HEK293 (cell line): Measurements from ENCODE around the gene PC.

Source experiments
- CTCF ChIA-PET: fragments of 350-600 bp; formaldehyde crosslinking; extraction: SDS; loops from one replicate; lab custom pipeline; 2021; ENCODE audit warnings: antibody characterized with exemption; lab: Yijun Ruan, JAX
- POLR2A ChIA-PET: fragments of 300-600 bp; formaldehyde crosslinking; extraction: SDS; loops from one replicate; lab custom pipeline; 2020; ENCODE audit warnings: antibody characterized with exemption, inconsistent platforms; lab: Yijun Ruan, JAX
- H3K27ac ChIP-seq: fragments of 200-500 bp; sonication (Bioruptor generic); 2 replicates; pipeline ENCODE4 v1.5.1; 2014; ENCODE audit warnings: low read depth, low read length, control low read depth, inconsistent platforms; ENCODE audit errors: extremely low read depth
- H3K36me3 ChIP-seq, 2 experiments: fragments of 200-500 bp in 1 of 2; sonication (Bioruptor generic) in 1 of 2; 1 replicate in 1 of 2; 2 replicates in 1 of 2; pipeline ENCODE4 v1.5.1; 2014 to 2017; ENCODE audit warnings: inconsistent platforms in 2 of 2, low read length in 2 of 2; ENCODE audit not compliant: control insufficient read depth in 2 of 2, insufficient read depth in 1 of 2
- H3K4me1 ChIP-seq: fragments of 200-500 bp; sonication (Bioruptor generic); 2 replicates; pipeline ENCODE4 v1.5.1; 2014; ENCODE audit warnings: mild to moderate bottlenecking, low read length, inconsistent platforms; ENCODE audit not compliant: control insufficient read depth, insufficient read depth
- H3K4me3 ChIP-seq: 2 replicates; pipeline ENCODE4 v1.5.1; 2011; ENCODE audit warnings: low read depth, mild to moderate bottlenecking, control low read depth, low read length, moderate library complexity
- H3K9me3 ChIP-seq: fragments of 200-500 bp; sonication (Bioruptor generic); 2 replicates; pipeline ENCODE4 v1.5.1; 2014; ENCODE audit warnings: low read depth, low read length, inconsistent platforms; ENCODE audit not compliant: control insufficient read depth, insufficient read depth
- BCL6B ChIP-seq: fragments of 450-650 bp; formaldehyde crosslinking; IDR thresholded peaks from 2 replicates; pipeline ENCODE4 v1.5.1; 2017; ENCODE audit warnings: missing biosample characterization, missing genetic modification characterization
- GLIS1 ChIP-seq: fragments of 450-650 bp; formaldehyde crosslinking; IDR thresholded peaks from 2 replicates; pipeline ENCODE4 v1.5.1; 2016; ENCODE audit warnings: missing biosample characterization, missing genetic modification characterization
- IKZF3 ChIP-seq: fragments of 450-650 bp; IDR thresholded peaks from 2 replicates; pipeline ENCODE4 v1.5.0; 2018; ENCODE audit warnings: missing biosample characterization, mild to moderate bottlenecking, missing genetic modification characterization, moderate library complexity
- KLF1 ChIP-seq: fragments of 450-650 bp; formaldehyde crosslinking; IDR thresholded peaks from 2 replicates; pipeline ENCODE4 v1.5.1; 2016; ENCODE audit warnings: missing biosample characterization, missing genetic modification characterization
- KLF16 ChIP-seq: fragments of 450-650 bp; formaldehyde crosslinking; IDR thresholded peaks from 2 replicates; pipeline ENCODE4 v1.5.1; 2017; ENCODE audit warnings: missing biosample characterization, missing genetic modification characterization
- OSR2 ChIP-seq: fragments of 450-650 bp; formaldehyde crosslinking; IDR thresholded peaks from 2 replicates; pipeline ENCODE4 v1.5.1; 2016; ENCODE audit warnings: missing biosample characterization, missing genetic modification characterization
- PATZ1 ChIP-seq: fragments of 450-650 bp; formaldehyde crosslinking; IDR thresholded peaks from 2 replicates; pipeline ENCODE4 v1.5.1; 2016; ENCODE audit warnings: missing biosample characterization, missing genetic modification characterization
- SP2 ChIP-seq: fragments of 450-650 bp; formaldehyde crosslinking; IDR thresholded peaks from 2 replicates; pipeline ENCODE4 v1.5.1; 2016; ENCODE audit warnings: missing biosample characterization, missing genetic modification characterization
- SP7 ChIP-seq: fragments of 450-650 bp; formaldehyde crosslinking; IDR thresholded peaks from 2 replicates; pipeline ENCODE4 v1.5.1; 2016; ENCODE audit warnings: missing biosample characterization, missing genetic modification characterization
- ZBTB26 ChIP-seq: fragments of 450-650 bp; formaldehyde crosslinking; optimal IDR thresholded peaks from 2 replicates; pipeline ENCODE3; 2016; ENCODE audit warnings: missing biosample characterization, mild to moderate bottlenecking, missing genetic modification characterization
- ZFP41 ChIP-seq: fragments of 450-650 bp; formaldehyde crosslinking; IDR thresholded peaks from 2 replicates; pipeline ENCODE4 v1.5.1; 2016; ENCODE audit warnings: missing biosample characterization, missing genetic modification characterization, borderline replicate concordance
- ZNF16 ChIP-seq: fragments of 450-650 bp; formaldehyde crosslinking; IDR thresholded peaks from 2 replicates; pipeline ENCODE4 v1.5.1; 2016; ENCODE audit warnings: low read depth, missing biosample characterization, missing genetic modification characterization
- ZNF175 ChIP-seq: fragments of 450-650 bp; formaldehyde crosslinking; IDR thresholded peaks from 2 replicates; pipeline ENCODE4 v1.5.1; 2016; ENCODE audit warnings: missing biosample characterization, missing genetic modification characterization
- ZNF18 ChIP-seq: fragments of 450-650 bp; formaldehyde crosslinking; IDR thresholded peaks from 2 replicates; pipeline ENCODE4 v1.5.1; 2016; ENCODE audit warnings: missing biosample characterization, missing genetic modification characterization
- ZNF248 ChIP-seq: fragments of 450-650 bp; formaldehyde crosslinking; IDR thresholded peaks from 2 replicates; pipeline ENCODE4 v1.5.1; 2017; ENCODE audit warnings: missing biosample characterization, missing genetic modification characterization
- ZNF37A ChIP-seq: fragments of 450-650 bp; IDR thresholded peaks from 2 replicates; pipeline ENCODE4 v1.5.1; 2018; ENCODE audit warnings: missing biosample characterization, missing genetic modification characterization
- ZSCAN18 ChIP-seq: fragments of 450-650 bp; formaldehyde crosslinking; IDR thresholded peaks from 2 replicates; pipeline ENCODE4 v1.5.1; 2016; ENCODE audit warnings: missing biosample characterization, missing genetic modification characterization

Gene PC

DNA sequence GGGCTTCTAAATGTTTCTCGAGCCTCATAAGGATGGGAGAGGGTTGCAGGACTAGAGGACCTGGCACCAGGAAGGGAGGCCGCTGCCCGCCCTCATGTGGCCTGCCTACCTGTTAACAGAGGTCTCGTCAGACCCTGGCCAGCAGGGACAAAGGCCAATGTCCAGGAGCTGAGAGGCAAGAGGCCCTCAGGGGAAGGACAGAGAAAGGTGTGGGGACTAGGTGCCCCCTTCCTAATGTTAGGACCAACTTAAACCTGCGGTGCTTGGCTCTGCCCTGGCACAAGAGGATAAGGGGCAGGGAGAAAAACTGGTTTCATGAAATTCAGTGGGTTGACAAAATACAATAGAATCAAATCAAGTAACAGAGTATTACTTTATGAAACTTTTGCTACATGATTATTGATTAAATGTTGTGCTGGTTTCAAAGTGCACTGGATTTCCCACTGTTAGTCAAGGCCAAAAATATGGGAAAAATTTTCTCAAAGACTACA, 44.8 kb upstream of the PC start:
- Histone ChIP-seq H3K9me3 (no peaks in the 10 kb centered on the region), H3K36me3 (no peaks in the 10 kb centered on the region), H3K27ac (no peak overlapping the region), H3K4me3 (no peak overlapping the region), H3K4me1 (no peaks in the 10 kb centered on the region)
- TF ChIP-seq ZNF18 (no peak), ZNF16 (tag by site-specific recombination) (no peak), ZFP41 (tag by site-specific recombination) (no peak), GLIS1 (tag by site-specific recombination) (no peak), KLF1 (tag by site-specific recombination) (no peak), KLF16 (tag by site-specific recombination) (no peak), ZNF175 (tag by site-specific recombination) (no peak), IKZF3 (tag by site-specific recombination) (no peak)
- POLR2A ChIA-PET, result no interaction called here
- CTCF ChIA-PET, result interaction anchor here (1.0 to 1.6 kb wide), 2 partner anchors 19 to 27 kb away, joined by 4 to 5 read pairs; no protein-coding TSS in a partner anchor

- Histone ChIP-seq H3K4me3 (no peak overlapping the region), H3K4me1 (no peaks in the 10 kb centered on the region)
- POLR2A ChIA-PET, result no interaction called here
- TF ChIP-seq PATZ1 (tag by site-specific recombination), result no peak
- no peak for TF ChIP-seq KLF16 (tag by site-specific recombination)
- no peak for TF ChIP-seq ZNF37A
- TF ChIP-seq ZNF248, result no peak
- no peak for TF ChIP-seq SP7 (tag by site-specific recombination)
- TF ChIP-seq, all 188 proteins: peak for 0
- Histone ChIP-seq H3K36me3 (no peaks in the 10 kb centered on the region), H3K9me3 (no peaks in the 10 kb centered on the region), H3K27ac (no peak overlapping the region)
- CTCF ChIA-PET, result interaction anchor here (1.0 to 1.6 kb wide), 2 partner anchors 19 to 27 kb away, joined by 4 to 5 read pairs; no protein-coding TSS in a partner anchor
Observed at GRCh38 chr11:67002297-67002913, 44.2 kb upstream of the PC start.

DNA sequence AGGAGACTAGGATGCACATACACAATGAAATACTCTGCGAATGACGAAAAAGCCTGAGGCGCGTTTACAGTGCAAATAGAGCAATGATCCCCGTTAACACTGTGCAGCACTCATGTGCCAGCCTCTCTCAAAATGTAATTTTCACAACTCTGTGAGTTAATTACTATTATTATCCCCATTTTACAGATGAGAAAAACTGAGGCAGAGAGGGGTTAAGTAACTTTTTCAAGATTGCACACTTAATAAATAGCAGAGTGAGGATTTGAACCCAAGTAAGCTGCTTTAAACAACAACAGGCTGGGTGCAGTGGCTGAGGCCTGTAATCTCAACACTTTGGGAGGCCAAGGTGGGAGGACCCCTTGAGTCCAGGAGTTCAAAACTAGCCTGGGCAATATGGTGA, 43.1 kb upstream of the PC start:
- TF ChIP-seq OSR2 (tag by site-specific recombination) (no peak), ZSCAN18 (tag by site-specific recombination) (no peak), ZBTB26 (tag by site-specific recombination) (no peak), BCL6B (tag by site-specific recombination) (no peak), ZFP41 (tag by site-specific recombination) (no peak), SP2 (tag by site-specific recombination) (no peak)
- TF ChIP-seq, all 188 proteins: peak for 0
- POLR2A ChIA-PET, result no interaction called here
- H3K4me3 ChIP-seq, result no peak overlapping the region
- no peak overlapping the region for H3K27ac ChIP-seq
- CTCF ChIA-PET, result interaction anchor here (0.6 kb wide), 1 partner anchor 130 kb away, joined by 4 read pairs; no protein-coding TSS in a partner anchor
- no peaks in the 10 kb centered on the region for H3K4me1 ChIP-seq
- no peaks in the 10 kb centered on the region for H3K36me3 ChIP-seq
- H3K9me3 ChIP-seq, result no peaks in the 10 kb centered on the region
